AG04450 (cell line): ENCODE measurements around the gene RUBCN. TPM values are rescaled to one million over a fixed set of nuclear protein-coding genes. Genes with fewer than 3 reads are reported as not detected.

Experiments
- CTCF ChIA-PET: fragments of 300-600, 350-600 bp; formaldehyde crosslinking; extraction: SDS; loops from one replicate; lab custom pipeline; 2022; ENCODE audit warnings: antibody characterized with exemption, inconsistent platforms; lab: Charles Lee
- POLR2A ChIA-PET: fragments of 350-600 bp; formaldehyde crosslinking; extraction: SDS; loops from one replicate; lab custom pipeline; 2021; ENCODE audit warnings: antibody characterized with exemption, inconsistent platforms; lab: Yijun Ruan, JAX
- DNase-seq: peaks from one replicate; pipeline ENCODE4 v3.0.0-alpha.2; 2011; ENCODE audit warnings: low read depth, low spot score
- H3K27ac ChIP-seq: one replicate; pipeline ENCODE4 v1.5.1; 2012; ENCODE audit warnings: low read depth, low read length, control low read depth
- H3K27me3 ChIP-seq: one replicate; pipeline ENCODE4 v1.6.0; 2012; ENCODE audit warnings: low read length; ENCODE audit not compliant: control insufficient read depth, insufficient read depth
- H3K4me3 ChIP-seq: 2 replicates; pipeline ENCODE4 v1.5.1; 2011; ENCODE audit warnings: mild to moderate bottlenecking, low read depth, low read length, control low read depth
- H3K9me3 ChIP-seq: 2 replicates; pipeline ENCODE4 v1.5.1; 2012; ENCODE audit warnings: low read length; ENCODE audit not compliant: control insufficient read depth, insufficient read depth
- CTCF ChIP-seq: IDR thresholded peaks from 2 replicates; pipeline ENCODE4 v1.5.1; 2011; ENCODE audit warnings: low read depth, low read length, control low read depth, inconsistent platforms
- polyA plus RNA-seq: library from polyadenylated mRNA; depleted of rRNA; stranded (reverse); fragments of >200 nt; gene quantifications from 2 replicates; pipeline ENCODE4 v1.2.3, GENCODE V29; 2011

Gene RUBCN
- polyA plus RNA-seq, 1 experiment, result 9.4 TPM

- CTCF ChIA-PET, result no interaction called here
- no peak for TF ChIP-seq CTCF
- Histone ChIP-seq H3K4me3 (no peak overlapping the region), H3K27ac (no peak overlapping the region), H3K27me3 (no peaks in the 10 kb centered on the region), H3K9me3 (no peaks in the 10 kb centered on the region)
- no peak for DNase-seq
- POLR2A ChIA-PET, result no interaction called here
These were observed 10.1 kb upstream of the RUBCN start for GRCh38 chr3:197746801-197747237.

GRCh38 chr3:197746209-197746608 lies 9.5 kb upstream of the RUBCN start:
- no peaks in the 10 kb centered on the region for H3K27me3 ChIP-seq
- H3K27ac ChIP-seq, result no peak overlapping the region
- CTCF ChIA-PET, result no interaction called here
- DNase-seq, result no peak
- POLR2A ChIA-PET, result no interaction called here
- no peaks in the 10 kb centered on the region for H3K9me3 ChIP-seq
- no peak for TF ChIP-seq CTCF
- no peak overlapping the region for H3K4me3 ChIP-seq

- H3K27me3 ChIP-seq, result no peaks in the 10 kb centered on the region
- no peak overlapping the region for H3K4me3 ChIP-seq
- H3K27ac ChIP-seq, result no peak overlapping the region
- H3K9me3 ChIP-seq, result no peaks in the 10 kb centered on the region
- ChIA-PET CTCF (no interaction called here), POLR2A (interaction anchor here (0.6 kb wide), 1 partner anchor 66 kb away, joined by 4 read pairs; no protein-coding TSS in a partner anchor)
- no peak for DNase-seq
- TF ChIP-seq CTCF, result no peak
These were observed 6.1 kb upstream of the RUBCN start for GRCh38 chr3:197742787-197743186.

GRCh38 chr3:197737749-197738462 lies 1.2 kb upstream of the RUBCN start:
- Histone ChIP-seq H3K9me3 (no peaks in the 10 kb centered on the region), H3K27ac (no peak overlapping the region), H3K27me3 (no peaks in the 10 kb centered on the region), H3K4me3 (peak overlapping the region; percentile 75; the same call in 1 of the 2 replicates)
- no peak for DNase-seq
- CTCF ChIA-PET, result no interaction called here
- no peak for TF ChIP-seq CTCF
- POLR2A ChIA-PET, result interaction anchor here (1.2 kb wide), 1 partner anchor 26 kb away, joined by 3 read pairs; no protein-coding TSS in a partner anchor

- Histone ChIP-seq H3K9me3 (no peaks in the 10 kb centered on the region), H3K4me3 (peak overlapping the region; percentile 75), H3K27ac (peak overlapping the region; percentile 33), H3K27me3 (no peaks in the 10 kb centered on the region)
- ChIA-PET POLR2A (interaction anchor here (1.2 kb wide), 1 partner anchor 25 kb away, joined by 3 read pairs; no protein-coding TSS in a partner anchor), CTCF (no interaction called here)
- no peak for TF ChIP-seq CTCF
- no peak for DNase-seq
These were observed 580 bp upstream of the RUBCN start for GRCh38 chr3:197737319-197737649.
